HG02642 (cell line): Measurements from ENCODE around the gene IL17RC.
"Not testable (repeated sequence)": the region's sequence is repeated elsewhere in the genome, so short reads cannot be mapped to it uniquely, and the experiment has no call there.

ENCODE experiments used
- ATAC-seq: cut with Tn5 transposase; IDR thresholded peaks from one replicate; pipeline ENCODE4 v1.9.1; 2021; ENCODE audit warnings: mild to moderate bottlenecking; ENCODE audit not compliant: unreplicated experiment, poor library complexity

The IL17RC gene

GRCh38 chr3:9916734-9917680 is at the start of gene IL17RC:
Gene IL17RC, plus strand, starts transcription at chr3:9917098. Its CDS starts 218 bp downstream, at chr3:9917316.
- ATAC-seq, result no peak

- no peak for ATAC-seq
Measured at GRCh38 chr3:9867106-9867505, 49.8 kb upstream of the IL17RC start.

- ATAC-seq, result no peak
Measured at GRCh38 chr3:9869955-9870354, 46.9 kb upstream of the IL17RC start.

GRCh38 chr3:9870978-9871377 is 45.9 kb upstream of the IL17RC start:
- no peak for ATAC-seq

- ATAC-seq, result not testable (repeated sequence)
Measured at GRCh38 chr3:9872067-9872466, 44.8 kb upstream of the IL17RC start.

- no peak for ATAC-seq
Measured at GRCh38 chr3:9875448-9875847, 41.5 kb upstream of the IL17RC start.

GRCh38 chr3:9876255-9876654 is 40.6 kb upstream of the IL17RC start:
- ATAC-seq, result not testable (repeated sequence)

- ATAC-seq, result no peak
Measured at GRCh38 chr3:9876991-9877390, 39.9 kb upstream of the IL17RC start.

GRCh38 chr3:9878700-9879099 is 38.2 kb upstream of the IL17RC start:
- ATAC-seq, result no peak

GRCh38 chr3:9879830-9880549 is 36.9 kb upstream of the IL17RC start, which contains the start of gene CIDEC:
Gene CIDEC, minus strand, starts transcription at chr3:9880253. Its CDS starts 1,767 bp downstream, at chr3:9878486.
- no peak for ATAC-seq

GRCh38 chr3:9881441-9881840 is 35.5 kb upstream of the IL17RC start:
- ATAC-seq, result no peak

GRCh38 chr3:9883706-9884554 is 33.0 kb upstream of the IL17RC start:
- ATAC-seq, result no peak

- ATAC-seq, result no peak
Measured at GRCh38 chr3:9884555-9885165, 32.2 kb upstream of the IL17RC start.

- ATAC-seq, result no peak
Measured at GRCh38 chr3:9886328-9886727, 30.6 kb upstream of the IL17RC start.

- ATAC-seq, result no peak
Measured at GRCh38 chr3:9887480-9887879, 29.4 kb upstream of the IL17RC start.

GRCh38 chr3:9888540-9888939 is 28.4 kb upstream of the IL17RC start:
- no peak for ATAC-seq

- no peak for ATAC-seq
Measured at GRCh38 chr3:9889405-9889804, 27.5 kb upstream of the IL17RC start.

- ATAC-seq, result peak; percentile 82
Measured at GRCh38 chr3:9890249-9891071, 26.4 kb upstream of the IL17RC start, which contains the start of gene JAGN1. Gene JAGN1, plus strand, starts transcription at chr3:9890610. Its CDS starts 113 bp downstream, at chr3:9890723.

GRCh38 chr3:9891072-9891622 is 25.8 kb upstream of the IL17RC start:
- no peak for ATAC-seq
